Measurements from ENCODE around the gene PLD1.

Gene PLD1

GRCh38 chr3:171825222-171825828, 15.0 kb upstream of the PLD1 start:
- H3K4me1 ChIP-seq (ENCODE audit: insufficient read depth, low read length, poor library complexity, severe bottlenecking): peaks cover 8% of the 10 kb centered on the region

DNA sequence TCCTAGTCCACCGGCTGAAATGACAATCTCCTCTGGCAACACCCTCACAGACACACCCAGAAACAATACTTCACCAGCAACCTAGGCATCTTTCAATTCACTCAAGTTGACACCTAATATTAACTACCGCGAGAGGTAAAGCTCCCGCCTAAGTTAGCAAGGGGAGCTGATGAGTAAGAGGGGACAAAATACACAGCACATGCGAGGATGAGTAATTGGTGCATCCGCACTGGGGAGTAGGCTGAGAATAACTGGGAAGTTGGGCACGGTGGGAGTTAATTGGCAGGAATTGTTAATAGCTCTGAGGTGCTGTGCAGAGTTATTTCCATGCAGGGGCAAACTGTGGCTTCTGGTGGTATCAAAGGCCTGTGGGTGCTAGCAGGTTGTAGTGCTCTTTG, 14.5 kb upstream of the PLD1 start:
- H3K9ac ChIP-seq (ENCODE audit: low read depth, low read length, poor library complexity, severe bottlenecking): no peak overlapping the region
- no peak overlapping the region for H3K4me3 ChIP-seq (ENCODE audit: low read length, poor library complexity, severe bottlenecking)
- H3K27me3 ChIP-seq (ENCODE audit: insufficient read depth, low read length, poor library complexity, severe bottlenecking): no peaks in the 10 kb centered on the region
- H3K4me2 ChIP-seq (ENCODE audit: low read depth, low read length, poor library complexity, severe bottlenecking): no peak overlapping the region
- no peaks in the 10 kb centered on the region for H3K79me2 ChIP-seq (ENCODE audit: insufficient read depth, low read length)
- no peaks in the 10 kb centered on the region for H3K9me3 ChIP-seq (ENCODE audit: insufficient read depth, low read depth, low read length)
- H2AFZ ChIP-seq (ENCODE audit: low read length): no peak overlapping the region
- TF ChIP-seq CTCF (conservative IDR thresholded peaks at IDR 0.05; ENCODE audit: low read length): no peak
- TF ChIP-seq EZH2phosphoT487 (IDR thresholded peaks at IDR 0.05; ENCODE audit: borderline replicate concordance): no peak
- no peaks in the 10 kb centered on the region for H3K36me3 ChIP-seq (ENCODE audit: insufficient read depth, low read length)
- no peaks in the 10 kb centered on the region for H3F3A ChIP-seq (ENCODE audit: low read depth)
- no peaks in the 10 kb centered on the region for H4K20me1 ChIP-seq (ENCODE audit: insufficient read depth, low read length, poor library complexity, severe bottlenecking)
- peaks cover 8% of the 10 kb centered on the region for H3K4me1 ChIP-seq (ENCODE audit: insufficient read depth, low read length, poor library complexity, severe bottlenecking)
- H3K9me2 ChIP-seq (replicated peaks; ENCODE audit: low read depth, low read length): no peaks in the 10 kb centered on the region

More at GRCh38 chr3:171825222-171825828, 15.0 kb upstream of the PLD1 start:
- Histone ChIP-seq H3K27me3 (ENCODE audit: insufficient read depth, low read length, poor library complexity, severe bottlenecking) (no peaks in the 10 kb centered on the region), H3K36me3 (ENCODE audit: insufficient read depth, low read length) (no peaks in the 10 kb centered on the region), H3K4me2 (ENCODE audit: low read depth, low read length, poor library complexity, severe bottlenecking) (no peak overlapping the region), H3K79me2 (ENCODE audit: insufficient read depth, low read length) (no peaks in the 10 kb centered on the region), H3F3A (ENCODE audit: low read depth) (no peaks in the 10 kb centered on the region), H4K20me1 (ENCODE audit: insufficient read depth, low read length, poor library complexity, severe bottlenecking) (no peaks in the 10 kb centered on the region), H2AFZ (ENCODE audit: low read length) (no peak overlapping the region), H3K9ac (ENCODE audit: low read depth, low read length, poor library complexity, severe bottlenecking) (no peak overlapping the region), H3K9me2 (replicated peaks; ENCODE audit: low read depth, low read length) (no peaks in the 10 kb centered on the region), H3K4me3 (ENCODE audit: low read length, poor library complexity, severe bottlenecking) (no peak overlapping the region), H3K9me3 (ENCODE audit: insufficient read depth, low read depth, low read length) (no peaks in the 10 kb centered on the region)
- TF ChIP-seq EZH2phosphoT487 (IDR thresholded peaks at IDR 0.05; ENCODE audit: borderline replicate concordance) (no peak), CTCF (conservative IDR thresholded peaks at IDR 0.05; ENCODE audit: low read length) (no peak)

DNA sequence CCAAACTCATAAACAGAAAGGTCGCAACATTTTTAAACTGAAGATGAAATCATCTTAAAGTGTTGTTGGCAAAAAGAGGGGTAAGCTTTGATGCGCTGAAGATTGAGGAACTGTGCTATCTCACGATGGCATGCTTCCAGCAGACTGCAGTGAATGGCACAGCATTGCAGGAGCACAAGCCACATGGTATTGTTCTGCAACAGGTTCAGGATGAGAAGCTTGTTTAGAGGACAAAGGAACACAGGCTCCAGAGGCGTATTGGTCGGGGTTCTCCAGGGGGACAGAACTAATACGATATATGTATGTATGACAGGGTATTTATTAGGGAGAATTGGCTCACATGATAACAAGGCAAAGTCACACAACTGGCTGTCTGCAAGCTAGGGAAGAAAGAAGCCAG, 13.8 kb upstream of the PLD1 start:
- H3K4me3 ChIP-seq (ENCODE audit: low read length, poor library complexity, severe bottlenecking): no peak overlapping the region
- H3K4me2 ChIP-seq (ENCODE audit: low read depth, low read length, poor library complexity, severe bottlenecking): no peak overlapping the region
- H2AFZ ChIP-seq (ENCODE audit: low read length): no peak overlapping the region
- TF ChIP-seq CTCF (conservative IDR thresholded peaks at IDR 0.05; ENCODE audit: low read length) (no peak), EZH2phosphoT487 (IDR thresholded peaks at IDR 0.05; ENCODE audit: borderline replicate concordance) (no peak)
- no peaks in the 10 kb centered on the region for H3K9me2 ChIP-seq (replicated peaks; ENCODE audit: low read depth, low read length)
- no peak overlapping the region for H3K9ac ChIP-seq (ENCODE audit: low read depth, low read length, poor library complexity, severe bottlenecking)
- H3K27me3 ChIP-seq (ENCODE audit: insufficient read depth, low read length, poor library complexity, severe bottlenecking): no peaks in the 10 kb centered on the region
- no peaks in the 10 kb centered on the region for H3K9me3 ChIP-seq (ENCODE audit: insufficient read depth, low read depth, low read length)
- H3F3A ChIP-seq (ENCODE audit: low read depth): no peaks in the 10 kb centered on the region
- H4K20me1 ChIP-seq (ENCODE audit: insufficient read depth, low read length, poor library complexity, severe bottlenecking): no peaks in the 10 kb centered on the region
- peaks cover 4% of the 10 kb centered on the region for H3K4me1 ChIP-seq (ENCODE audit: insufficient read depth, low read length, poor library complexity, severe bottlenecking)
- no peaks in the 10 kb centered on the region for H3K36me3 ChIP-seq (ENCODE audit: insufficient read depth, low read length)
- H3K79me2 ChIP-seq (ENCODE audit: insufficient read depth, low read length): no peaks in the 10 kb centered on the region
